ENCODE results near the gene HADH. TPM values are rescaled to one million over a fixed set of nuclear protein-coding genes. Genes with fewer than 3 reads are reported as not detected.
"Not testable (repeated sequence)": the region's sequence is repeated elsewhere in the genome, so short reads cannot be mapped to it uniquely, and the experiment has no call there.

HADH gene
- polyA plus RNA-seq, 1 experiment, result 23.0 TPM

DNA sequence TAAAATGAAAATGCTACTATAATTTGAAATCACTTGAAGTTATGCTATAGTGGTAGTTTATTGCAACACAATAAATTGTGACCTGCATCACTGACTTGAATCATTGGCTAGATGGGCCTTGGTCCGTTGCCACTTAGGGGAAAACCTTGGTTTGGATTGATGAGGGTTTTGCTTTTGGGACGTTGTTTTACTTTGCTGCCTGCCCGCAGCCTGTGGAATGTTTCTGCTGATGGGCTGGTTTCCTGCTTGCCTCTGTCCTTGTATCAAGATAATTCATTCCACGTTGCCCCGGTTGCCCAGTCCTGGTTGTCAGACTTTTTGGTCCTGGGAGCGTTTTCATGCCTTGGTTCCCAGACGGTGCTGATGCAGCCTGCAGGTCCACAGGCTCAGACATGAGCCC, 18.3 kb downstream of the HADH start:
- no peak for TF ChIP-seq CTCF (IDR thresholded peaks at IDR 0.05; ENCODE audit: low read depth, low read length)
- H3K4me3 ChIP-seq (ENCODE audit: low read depth, low read length), result no peak overlapping the region
- ChIA-PET CTCF (no interaction called here), POLR2A (no interaction called here)
- no peaks in the 10 kb centered on the region for H3K9me3 ChIP-seq (ENCODE audit: control insufficient read depth, insufficient read depth, low read length)
- H3K27me3 ChIP-seq (ENCODE audit: control insufficient read depth, insufficient read depth, low read length), result no peaks in the 10 kb centered on the region
- H3K27ac ChIP-seq (ENCODE audit: low read depth, low read length), result no peak overlapping the region
- no peak for DNase-seq (ENCODE audit: low read depth, low spot score)

GRCh38 chr4:108008721-108009120, 19.0 kb downstream of the HADH start:
- no peaks in the 10 kb centered on the region for H3K9me3 ChIP-seq (ENCODE audit: control insufficient read depth, insufficient read depth, low read length)
- no peak overlapping the region for H3K27ac ChIP-seq (ENCODE audit: low read depth, low read length)
- ChIA-PET CTCF (interaction anchor here (1.5 kb wide), 1 partner anchor 10 kb away, joined by 12 read pairs; no protein-coding TSS in a partner anchor), POLR2A (interaction anchor here (1.0 kb wide), 1 partner anchor 12 kb away, joined by 3 read pairs; no protein-coding TSS in a partner anchor)
- no peak for DNase-seq (ENCODE audit: low read depth, low spot score)
- no peak overlapping the region for H3K4me3 ChIP-seq (ENCODE audit: low read depth, low read length)
- TF ChIP-seq CTCF (IDR thresholded peaks at IDR 0.05; ENCODE audit: low read depth, low read length), result no peak
- no peaks in the 10 kb centered on the region for H3K27me3 ChIP-seq (ENCODE audit: control insufficient read depth, insufficient read depth, low read length)

DNA sequence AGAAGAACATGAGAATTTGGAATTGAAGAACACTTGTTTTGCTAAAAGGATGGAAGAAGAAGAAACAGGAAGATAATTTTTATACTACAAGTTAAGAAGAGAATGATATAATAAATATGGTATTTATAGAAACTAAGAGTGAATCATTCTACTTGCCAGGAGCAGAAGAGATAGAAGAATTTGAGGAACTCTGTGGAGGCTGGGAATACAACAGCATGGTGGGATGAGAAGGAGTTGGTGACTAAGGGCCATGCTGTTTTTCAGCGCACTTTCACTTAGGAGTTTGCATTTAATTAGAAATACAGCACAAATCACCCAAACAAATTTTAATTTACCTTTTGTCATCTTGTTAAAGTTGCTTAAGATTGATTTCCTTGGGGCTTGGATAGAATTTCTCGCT, 20.5 kb downstream of the HADH start:
- POLR2A ChIA-PET, result no interaction called here
- no peaks in the 10 kb centered on the region for H3K9me3 ChIP-seq (ENCODE audit: control insufficient read depth, insufficient read depth, low read length)
- CTCF ChIA-PET, result interaction anchor here (0.7 kb wide), 1 partner anchor 105 kb away, joined by 3 read pairs; no protein-coding TSS in a partner anchor
- peak; percentile 51 for DNase-seq (ENCODE audit: low read depth, low spot score)
- H3K4me3 ChIP-seq (ENCODE audit: low read depth, low read length), result no peak overlapping the region
- no peak for TF ChIP-seq CTCF (IDR thresholded peaks at IDR 0.05; ENCODE audit: low read depth, low read length)
- no peak overlapping the region for H3K27ac ChIP-seq (ENCODE audit: low read depth, low read length)
- H3K27me3 ChIP-seq (ENCODE audit: control insufficient read depth, insufficient read depth, low read length), result no peaks in the 10 kb centered on the region

GRCh38 chr4:108012382-108012781, 22.7 kb downstream of the HADH start:
- H3K9me3 ChIP-seq (ENCODE audit: control insufficient read depth, insufficient read depth, low read length); H3K27me3 ChIP-seq (ENCODE audit: control insufficient read depth, insufficient read depth, low read length); DNase-seq (ENCODE audit: low read depth, low spot score); H3K4me3 ChIP-seq (ENCODE audit: low read depth, low read length); H3K27ac ChIP-seq (ENCODE audit: low read depth, low read length); POLR2A ChIA-PET: not testable (repeated sequence)
- CTCF ChIA-PET, result interaction anchor here (1.3 kb wide), 1 partner anchor 18 kb away, joined by 4 read pairs; no protein-coding TSS in a partner anchor

DNA sequence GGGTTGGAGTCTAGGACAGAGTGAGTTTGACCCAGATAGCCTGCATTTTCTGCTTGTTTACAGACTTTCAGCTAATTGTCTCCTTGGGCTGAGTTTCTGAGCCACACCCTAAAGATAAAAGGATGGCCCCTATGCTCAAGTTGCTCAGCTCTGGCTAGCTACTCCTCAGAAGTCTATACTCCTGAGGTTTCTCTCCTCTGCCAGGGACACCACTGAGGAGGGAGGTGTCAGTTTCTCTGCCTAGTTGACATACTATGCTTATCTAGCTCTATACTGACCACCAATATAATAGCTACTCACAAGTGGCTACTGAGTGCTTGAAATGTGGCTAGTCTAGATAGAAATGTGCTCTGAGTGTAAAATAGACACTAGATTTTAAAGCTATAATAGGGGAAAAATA, 23.6 kb downstream of the HADH start:
- H3K27ac ChIP-seq (ENCODE audit: low read depth, low read length), result no peak overlapping the region
- no peak overlapping the region for H3K4me3 ChIP-seq (ENCODE audit: low read depth, low read length)
- ChIA-PET POLR2A (no interaction called here), CTCF (interaction anchor here (1.5 to 2.2 kb wide), 2 partner anchors 481 to 564 kb away, joined by 4 to 6 read pairs; no protein-coding TSS in a partner anchor)
- DNase-seq (ENCODE audit: low read depth, low spot score), result no peak
- TF ChIP-seq CTCF (IDR thresholded peaks at IDR 0.05; ENCODE audit: low read depth, low read length), result no peak
- no peaks in the 10 kb centered on the region for H3K9me3 ChIP-seq (ENCODE audit: control insufficient read depth, insufficient read depth, low read length)
- H3K27me3 ChIP-seq (ENCODE audit: control insufficient read depth, insufficient read depth, low read length), result no peaks in the 10 kb centered on the region
